Measurements from ENCODE around the gene GRID2. TPM values are rescaled to one million over a fixed set of nuclear protein-coding genes. Genes with fewer than 3 reads are reported as not detected.

The GRID2 gene
- polyA plus RNA-seq, 1 of the 3 experiments (the other 2 are of a cell fraction): not detected

GRCh38 chr4:93312299-93312698 is 1008.5 kb downstream of the GRID2 start:
- TF ChIP-seq RAD21 (IDR thresholded peaks at IDR 0.05; ENCODE audit: low read length) (no peak), TEAD4 (IDR thresholded peaks at IDR 0.05; ENCODE audit: borderline replicate concordance, insufficient read depth) (no peak)
- Histone ChIP-seq H3K4me1 (ENCODE audit: control insufficient read depth in 1 of 2, insufficient read depth in 2 of 2, low read depth in 1 of 2, low read length in 1 of 2) (no peaks in the 10 kb centered on the region), H3K27me3 (ENCODE audit: insufficient read depth) (no peaks in the 10 kb centered on the region), H3K9me3 (no peaks in the 10 kb centered on the region), H3K36me3 (replicated peaks in 1 of 2; ENCODE audit: control insufficient read depth in 1 of 2, insufficient read depth in 2 of 2, low read length in 1 of 2) (no peaks in the 10 kb centered on the region), H3K9me2 (no peaks in the 10 kb centered on the region), H3K9ac (no peak overlapping the region), H2AFZ (ENCODE audit: low read depth) (no peak overlapping the region), H3K27ac (ENCODE audit: low read depth in 2 of 2, low read length in 1 of 2) (no peak overlapping the region), H3K79me2 (ENCODE audit: insufficient read depth) (no peaks in the 10 kb centered on the region), H3K4me3 (ENCODE audit: low read depth in 2 of 2, low read length in 1 of 2) (no peak overlapping the region), H3K4me2 (no peak overlapping the region), H4K20me1 (ENCODE audit: insufficient read depth) (no peaks in the 10 kb centered on the region), H3F3A (replicated peaks; ENCODE audit: insufficient read depth) (no peaks in the 10 kb centered on the region)
- WGBS (ENCODE audit: low lambda C conversion rate): 84% methylated on average over 4 of the region's 4 CpGs
- POLR2A ChIA-PET: no interaction called here
- no peak for DNase-seq
- CTCF ChIA-PET: no interaction called here

GRCh38 chr4:93313197-93313596 is 1009.4 kb downstream of the GRID2 start:
- Histone ChIP-seq H3K79me2 (ENCODE audit: insufficient read depth) (no peaks in the 10 kb centered on the region), H2AFZ (ENCODE audit: low read depth) (no peak overlapping the region), H3K9me3 (no peaks in the 10 kb centered on the region), H3K9me2 (no peaks in the 10 kb centered on the region), H3F3A (replicated peaks; ENCODE audit: insufficient read depth) (no peaks in the 10 kb centered on the region), H3K9ac (no peak overlapping the region), H4K20me1 (ENCODE audit: insufficient read depth) (no peaks in the 10 kb centered on the region), H3K4me2 (no peak overlapping the region), H3K27me3 (ENCODE audit: insufficient read depth) (no peaks in the 10 kb centered on the region), H3K27ac (ENCODE audit: low read depth in 2 of 2, low read length in 1 of 2) (no peak overlapping the region), H3K4me1 (ENCODE audit: control insufficient read depth in 1 of 2, insufficient read depth in 2 of 2, low read depth in 1 of 2, low read length in 1 of 2) (no peaks in the 10 kb centered on the region; a peak in 1 of 4 replicates), H3K4me3 (ENCODE audit: low read depth in 2 of 2, low read length in 1 of 2) (no peak overlapping the region), H3K36me3 (replicated peaks in 1 of 2; ENCODE audit: control insufficient read depth in 1 of 2, insufficient read depth in 2 of 2, low read length in 1 of 2) (no peaks in the 10 kb centered on the region)
- POLR2A ChIA-PET: no interaction called here
- no peak for DNase-seq
- CTCF ChIA-PET: no interaction called here
- no peak for TF ChIP-seq USF1 (IDR thresholded peaks at IDR 0.05; ENCODE audit: borderline replicate concordance, low read depth)
- TF ChIP-seq MAX (IDR thresholded peaks at IDR 0.05; ENCODE audit: low read depth): no peak
- no peak for TF ChIP-seq FOXJ3 (CRISPR knock-in tag; IDR thresholded peaks at IDR 0.05)
- TF ChIP-seq CTCF (IDR thresholded peaks at IDR 0.05): no peak
- no peak for TF ChIP-seq EZH2phosphoT487 (IDR thresholded peaks at IDR 0.05; ENCODE audit: borderline replicate concordance, low read depth)
- TF ChIP-seq JUND (IDR thresholded peaks at IDR 0.05): no peak
- no peak for TF ChIP-seq SIN3A (IDR thresholded peaks at IDR 0.05; ENCODE audit: borderline replicate concordance, low read depth, low read length)
- no peak for TF ChIP-seq RAD21 (IDR thresholded peaks at IDR 0.05; ENCODE audit: low read length)
- no peak for TF ChIP-seq USF2 (IDR thresholded peaks at IDR 0.05; ENCODE audit: borderline replicate concordance, low read depth, low read length)
- TF ChIP-seq RCOR1 (IDR thresholded peaks at IDR 0.05; ENCODE audit: low read length): no peak
- TF ChIP-seq NRF1 (IDR thresholded peaks at IDR 0.05; ENCODE audit: low read depth, low read length): no peak
- no peak for TF ChIP-seq YY1 (IDR thresholded peaks at IDR 0.05; ENCODE audit: low read depth)
- TF ChIP-seq PBX3 (IDR thresholded peaks at IDR 0.05): no peak

All from SK-N-SH (cell line).